ENCODE data around the gene ADO. TPM values are rescaled to one million over a fixed set of nuclear protein-coding genes. Genes with fewer than 3 reads are reported as not detected.

ADO gene
- total RNA-seq, 1 donor from 2014 or later, result 27.5 TPM

- Mint-ChIP-seq H3K9me3 (no peaks in the 10 kb centered on the region), H3K4me1 (ENCODE audit: unreplicated experiment) (peaks cover 20% of the 10 kb centered on the region), H3K27ac (no peak overlapping the region), H3K4me3 (peak overlapping the region; percentile 98), H3K27me3 (peaks cover 69% of the 10 kb centered on the region), H3K36me3 (peaks cover 13% of the 10 kb centered on the region)
- no peak for DNase-seq (ENCODE audit: extremely low spot score, unreplicated experiment)
- TF ChIP-seq CTCF (conservative IDR thresholded peaks at IDR 0.05), result no peak
Observed at GRCh38 chr10:62813453-62813852, 8.9 kb downstream of the ADO start.

- H3K9me3 Mint-ChIP-seq, result no peaks in the 10 kb centered on the region
- H3K36me3 Mint-ChIP-seq, result peaks cover 9% of the 10 kb centered on the region
- DNase-seq (ENCODE audit: extremely low spot score, unreplicated experiment), result no peak
- H3K27ac Mint-ChIP-seq, result peak overlapping the region; percentile 75
- H3K4me3 Mint-ChIP-seq, result peak overlapping the region; percentile 98
- peaks cover 72% of the 10 kb centered on the region for H3K27me3 Mint-ChIP-seq
- TF ChIP-seq CTCF (conservative IDR thresholded peaks at IDR 0.05), result no peak
- H3K4me1 Mint-ChIP-seq (ENCODE audit: unreplicated experiment), result peaks cover 16% of the 10 kb centered on the region
Observed at GRCh38 chr10:62813981-62814380, 9.5 kb downstream of the ADO start.

GRCh38 chr10:62814756-62815380 lies 10.3 kb downstream of the ADO start:
- peaks cover 81% of the 10 kb centered on the region for H3K27me3 Mint-ChIP-seq
- no peak for TF ChIP-seq CTCF (conservative IDR thresholded peaks at IDR 0.05)
- DNase-seq (ENCODE audit: extremely low spot score, unreplicated experiment), result no peak
- no peaks in the 10 kb centered on the region for H3K9me3 Mint-ChIP-seq
- H3K27ac Mint-ChIP-seq, result peak overlapping the region; percentile 75
- H3K4me1 Mint-ChIP-seq (ENCODE audit: unreplicated experiment), result peaks cover 16% of the 10 kb centered on the region
- H3K36me3 Mint-ChIP-seq, result peaks cover 9% of the 10 kb centered on the region
- peak overlapping the region; percentile 98 for H3K4me3 Mint-ChIP-seq

GRCh38 chr10:62815381-62816075 lies 11.0 kb downstream of the ADO start:
- H3K4me3 Mint-ChIP-seq, result peak overlapping the region; percentile 98
- peaks cover 9% of the 10 kb centered on the region for H3K36me3 Mint-ChIP-seq
- H3K4me1 Mint-ChIP-seq (ENCODE audit: unreplicated experiment), result peaks cover 16% of the 10 kb centered on the region
- H3K9me3 Mint-ChIP-seq, result no peaks in the 10 kb centered on the region
- peak overlapping the region; percentile 96 for H3K27ac Mint-ChIP-seq
- DNase-seq (ENCODE audit: extremely low spot score, unreplicated experiment), result no peak
- no peak for TF ChIP-seq CTCF (conservative IDR thresholded peaks at IDR 0.05)
- H3K27me3 Mint-ChIP-seq, result peaks cover 87% of the 10 kb centered on the region

- Mint-ChIP-seq H3K9me3 (no peaks in the 10 kb centered on the region), H3K4me3 (peak overlapping the region; percentile 98), H3K4me1 (ENCODE audit: unreplicated experiment) (peaks cover 16% of the 10 kb centered on the region), H3K27ac (peak overlapping the region; percentile 96), H3K36me3 (peaks cover 9% of the 10 kb centered on the region), H3K27me3 (peaks cover 88% of the 10 kb centered on the region)
- no peak for TF ChIP-seq CTCF (conservative IDR thresholded peaks at IDR 0.05)
- no peak for DNase-seq (ENCODE audit: extremely low spot score, unreplicated experiment)
Observed at GRCh38 chr10:62816076-62816330, 11.5 kb downstream of the ADO start.

Measured in type B pancreatic cell (in vitro differentiated cells).